ENCODE data around the gene RRAGC.

- TF ChIP-seq CTCF (IDR thresholded peaks at IDR 0.05 in 8 of 11, conservative IDR thresholded peaks at IDR 0.05 in 3 of 11) (no peak), POLR2A (IDR thresholded peaks at IDR 0.05) (no peak), POLR2AphosphoS5 (IDR thresholded peaks at IDR 0.05) (no peak)
These were observed 39.2 kb upstream of the RRAGC start for GRCh38 chr1:38898653-38899230.
